Loucy (cell line): ENCODE data around the gene NTHL1.

Experiments used
- CTCF ChIP-seq: fragments of 200-600 bp; sonication (generic); conservative IDR thresholded peaks from 2 replicates; pipeline ENCODE4 v1.5.1; 2014; ENCODE audit warnings: mild to moderate bottlenecking, antibody characterized with exemption, low read length
- EZH2phosphoT487 ChIP-seq: fragments of 200-600 bp; IDR thresholded peaks from 2 replicates; pipeline ENCODE4 v1.6.1; 2018; ENCODE audit warnings: antibody characterized with exemption, mild to moderate bottlenecking, moderate library complexity, borderline replicate concordance

GRCh38 chr16:2035431-2036199, 12.0 kb downstream of the NTHL1 start:
- no peak for TF ChIP-seq CTCF
- TF ChIP-seq EZH2phosphoT487, result no peak
